ENCODE results near the gene KIFC3. TPM values are rescaled to one million over a fixed set of nuclear protein-coding genes. Genes with fewer than 3 reads are reported as not detected.
A peak's percentile ranks its signal among the peaks of the same experiment; 100 is the strongest.
"Not testable (repeated sequence)": the region's sequence is repeated elsewhere in the genome, so short reads cannot be mapped to it uniquely, and the experiment has no call there.

Gene KIFC3
- total RNA-seq, 1 donor from 2014 or later: 20.6 TPM

DNA sequence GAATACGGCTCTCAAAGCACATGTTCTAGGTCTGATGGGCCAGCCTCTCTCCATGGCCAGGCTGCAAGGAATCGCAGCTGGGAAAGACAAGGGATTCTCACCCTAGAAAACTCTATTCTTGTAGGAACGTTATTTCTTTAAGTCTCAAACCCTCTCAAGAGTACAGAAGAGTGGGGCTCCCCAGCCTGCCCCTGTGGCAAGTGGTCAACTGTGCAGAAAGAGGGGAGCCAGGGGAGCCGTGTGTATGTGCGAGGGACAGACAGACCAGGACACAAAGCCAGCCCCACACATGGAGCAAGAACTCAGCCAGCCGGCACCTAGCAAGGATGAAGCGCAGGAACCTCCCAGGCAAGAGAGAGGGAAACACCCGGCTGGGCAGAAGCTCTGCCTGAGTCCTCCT, 16.4 kb downstream of the KIFC3 start:
- ATAC-seq: no peak

- ATAC-seq: no peak
Observed at GRCh38 chr16:57785385-57785784, 16.9 kb downstream of the KIFC3 start.

DNA sequence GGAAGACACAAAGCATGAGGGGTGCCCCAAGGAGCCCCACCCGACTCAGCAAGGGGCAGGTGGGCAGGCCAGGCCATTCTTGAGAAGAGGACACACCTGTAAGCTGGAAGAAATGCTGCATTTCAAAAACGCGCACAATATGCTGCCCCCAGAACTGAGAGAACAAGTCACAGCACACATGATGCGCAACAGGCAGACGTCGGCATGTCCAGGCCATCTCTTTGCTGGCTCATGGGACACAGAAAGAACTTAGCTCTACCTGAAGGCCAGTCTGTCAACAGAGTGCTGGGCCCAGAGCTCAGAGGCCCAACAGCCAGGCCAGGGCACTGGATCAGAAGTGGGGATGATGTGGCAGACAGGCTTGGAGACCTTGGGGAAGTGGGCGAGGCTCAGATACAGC, 18.0 kb downstream of the KIFC3 start:
- ATAC-seq: no peak

GRCh38 chr16:57783883-57784282, 18.4 kb downstream of the KIFC3 start:
- no peak for ATAC-seq

GRCh38 chr16:57783116-57783515, 19.2 kb downstream of the KIFC3 start:
- ATAC-seq: no peak

- ATAC-seq: not testable (repeated sequence)
Observed at GRCh38 chr16:57782607-57783055, 19.7 kb downstream of the KIFC3 start.

DNA sequence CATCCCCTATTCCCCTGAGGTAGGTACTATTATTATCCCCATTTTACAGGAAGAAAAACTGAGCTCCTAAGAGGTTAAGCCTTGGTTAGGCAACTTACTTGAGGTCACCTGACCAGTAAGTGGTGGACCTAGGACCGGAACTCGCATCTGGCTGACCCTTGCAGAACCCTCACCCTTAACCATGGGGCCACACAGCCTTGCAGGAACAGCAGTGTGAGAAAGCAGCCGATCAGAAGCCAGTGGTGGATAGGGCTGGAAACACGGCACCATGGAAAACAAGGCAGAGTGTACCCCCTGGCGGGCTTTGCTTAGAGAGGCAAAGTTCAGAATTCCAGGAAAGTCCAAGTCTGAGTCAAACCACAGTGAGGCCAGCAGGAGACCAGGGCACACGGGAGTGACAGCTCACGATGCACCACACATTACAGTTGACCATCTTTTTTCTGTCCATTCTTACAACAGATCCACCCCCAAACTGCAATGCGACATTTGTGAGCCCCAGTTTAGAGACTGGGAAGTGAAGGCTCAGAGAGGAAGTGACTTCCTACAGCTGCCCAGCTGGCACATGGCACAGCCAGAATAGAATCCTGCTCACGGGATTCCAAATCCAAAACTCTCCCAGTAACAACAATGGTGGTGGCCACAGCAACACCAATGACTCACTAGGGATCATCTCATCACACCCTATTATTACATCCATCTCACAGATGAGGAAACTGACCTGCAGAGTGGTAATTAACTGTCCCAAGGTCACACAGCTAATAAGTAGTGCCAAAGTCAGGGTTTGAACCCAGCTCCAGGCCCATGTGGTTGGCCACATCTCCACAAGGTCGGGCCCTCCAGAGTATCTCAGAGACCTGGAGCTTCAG, 20.3 kb downstream of the KIFC3 start:
- ATAC-seq: peak; percentile 27

DNA sequence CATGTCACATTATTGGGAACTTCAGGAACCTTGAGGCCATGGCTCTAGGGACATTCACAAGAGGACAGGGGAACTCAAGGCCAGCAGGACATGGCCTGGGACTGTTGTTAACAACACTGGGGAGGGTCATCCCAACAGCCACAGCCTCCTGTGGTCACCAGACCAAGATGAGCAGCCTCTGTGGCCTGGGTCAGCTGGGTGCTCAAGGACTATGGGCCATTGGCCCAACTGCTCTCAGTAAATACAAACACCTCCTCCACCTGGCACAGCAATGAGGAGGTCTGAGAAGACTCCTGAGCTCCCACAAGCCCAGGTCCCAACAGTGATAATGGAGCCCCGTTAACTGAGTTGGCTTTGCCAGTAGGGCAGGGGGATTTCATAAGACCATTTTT, 20.9 kb downstream of the KIFC3 start:
- no peak for ATAC-seq

DNA sequence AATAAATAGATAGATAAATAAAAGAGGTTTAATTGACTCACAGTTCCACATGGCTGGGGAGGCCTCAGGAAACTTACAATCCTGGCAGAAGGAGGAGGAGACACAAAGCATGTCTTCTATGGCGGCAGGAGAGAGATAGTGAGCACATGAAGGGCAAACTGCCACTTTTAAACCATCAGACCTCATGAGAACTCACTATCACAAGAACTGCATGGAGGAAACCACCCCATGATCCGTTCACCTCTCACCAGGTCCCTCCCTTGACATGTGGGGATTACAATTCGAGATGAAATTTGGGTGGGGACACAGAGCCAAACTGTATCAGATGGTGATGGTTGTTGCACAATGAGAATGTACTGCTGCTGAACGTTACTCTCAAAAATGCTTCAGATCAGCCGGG, 22.5 kb downstream of the KIFC3 start:
- not testable (repeated sequence) for ATAC-seq

DNA sequence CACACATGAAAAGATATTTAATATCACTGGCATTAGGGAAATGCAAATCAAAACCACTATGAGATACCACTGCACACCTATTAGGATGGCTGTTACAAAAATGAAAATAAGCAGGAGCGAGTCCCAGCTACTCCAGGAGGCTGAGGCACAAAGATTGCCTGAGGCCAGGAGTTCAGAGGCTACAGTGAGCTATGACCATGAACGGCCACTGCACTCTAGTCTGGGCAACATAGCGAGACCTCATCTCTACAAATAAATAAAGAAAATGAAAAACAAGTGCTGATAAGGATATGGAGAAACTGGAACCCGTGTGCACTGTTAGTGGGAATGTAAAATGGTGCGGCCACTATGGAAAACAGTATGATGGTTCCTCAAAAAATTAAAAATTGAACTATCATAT, 23.6 kb downstream of the KIFC3 start:
- no peak for ATAC-seq

- ATAC-seq: no peak
Observed at GRCh38 chr16:57775661-57776469, 26.4 kb downstream of the KIFC3 start.

DNA sequence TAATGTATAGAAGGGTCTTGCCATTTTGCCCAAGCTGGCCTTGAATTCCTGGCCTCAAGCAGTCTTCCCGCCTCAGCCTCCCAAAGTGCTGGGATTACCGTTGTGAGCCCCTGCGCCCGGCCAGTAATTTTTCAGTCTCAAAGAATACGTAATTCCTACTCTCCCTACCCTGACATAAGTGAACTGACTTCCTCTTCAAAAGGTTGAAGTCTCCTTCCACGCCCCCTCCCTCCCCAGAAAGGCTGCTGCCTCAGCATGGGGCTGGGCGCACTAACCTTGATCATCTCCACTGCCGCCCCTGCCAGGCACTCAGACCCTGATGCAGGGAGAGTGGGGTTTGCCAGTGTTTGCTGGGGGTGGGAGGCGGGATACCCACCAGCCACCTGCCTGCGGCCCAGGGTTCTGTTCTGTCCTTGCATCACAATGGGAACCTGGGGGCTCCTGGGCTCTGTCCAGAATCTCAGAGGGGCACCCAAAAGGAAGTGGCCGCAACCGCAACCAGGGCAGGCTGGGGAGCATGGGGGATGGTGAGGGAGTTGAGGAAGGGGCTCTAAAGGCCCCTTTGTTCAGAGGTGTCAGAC, 27.5 kb downstream of the KIFC3 start:
- ATAC-seq: no peak

DNA sequence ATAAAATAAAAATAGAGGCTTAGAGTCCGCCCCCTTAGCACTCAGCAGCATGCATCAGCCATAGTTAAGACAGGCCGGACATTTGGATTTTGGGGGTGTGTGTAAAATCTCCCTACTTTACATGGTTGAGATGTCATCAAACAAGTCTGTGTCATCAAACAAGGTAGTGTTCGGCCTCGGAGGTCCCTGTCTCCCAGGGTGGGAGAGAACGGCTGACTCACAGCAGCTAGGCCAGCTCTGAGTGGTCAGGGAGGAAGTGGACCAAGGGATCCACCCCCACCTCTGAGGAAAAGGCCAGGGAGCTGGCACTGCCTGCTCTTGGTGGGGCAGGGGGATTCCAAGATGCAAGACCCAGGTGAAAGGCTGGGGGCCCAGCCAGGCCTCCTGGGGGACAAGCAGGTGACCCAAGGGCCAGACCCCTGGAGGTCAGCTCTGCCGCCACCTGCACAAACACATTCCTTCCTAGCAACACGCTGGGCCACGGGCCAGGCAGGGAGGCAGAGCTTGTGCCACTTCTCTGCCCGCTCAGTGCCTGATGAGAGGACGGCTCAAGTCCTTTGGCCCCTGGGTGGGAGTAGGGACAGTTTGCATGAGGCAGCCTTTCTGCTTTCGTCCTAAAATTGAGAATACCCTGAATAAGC, 28.5 kb downstream of the KIFC3 start:
- no peak for ATAC-seq

DNA sequence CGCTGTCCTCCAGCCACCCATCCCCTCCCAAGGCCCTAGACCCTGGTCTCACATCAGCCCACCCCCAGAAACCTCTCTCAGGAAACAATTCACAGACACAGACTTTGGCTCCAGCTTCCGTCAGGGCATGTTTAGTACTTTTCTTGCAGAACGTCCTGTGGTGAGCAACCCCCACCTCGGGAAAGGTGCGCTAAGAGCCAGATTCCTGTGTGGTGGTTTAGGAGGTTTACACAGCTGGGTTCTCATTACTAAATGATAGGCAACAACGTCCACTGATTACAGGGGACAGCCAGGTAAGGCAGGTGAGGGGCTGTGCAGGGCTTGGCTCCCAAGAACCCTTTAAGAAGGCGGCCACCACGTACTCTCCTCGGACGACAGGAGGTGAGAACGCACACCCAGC, 29.3 kb downstream of the KIFC3 start:
- ATAC-seq: no peak

DNA sequence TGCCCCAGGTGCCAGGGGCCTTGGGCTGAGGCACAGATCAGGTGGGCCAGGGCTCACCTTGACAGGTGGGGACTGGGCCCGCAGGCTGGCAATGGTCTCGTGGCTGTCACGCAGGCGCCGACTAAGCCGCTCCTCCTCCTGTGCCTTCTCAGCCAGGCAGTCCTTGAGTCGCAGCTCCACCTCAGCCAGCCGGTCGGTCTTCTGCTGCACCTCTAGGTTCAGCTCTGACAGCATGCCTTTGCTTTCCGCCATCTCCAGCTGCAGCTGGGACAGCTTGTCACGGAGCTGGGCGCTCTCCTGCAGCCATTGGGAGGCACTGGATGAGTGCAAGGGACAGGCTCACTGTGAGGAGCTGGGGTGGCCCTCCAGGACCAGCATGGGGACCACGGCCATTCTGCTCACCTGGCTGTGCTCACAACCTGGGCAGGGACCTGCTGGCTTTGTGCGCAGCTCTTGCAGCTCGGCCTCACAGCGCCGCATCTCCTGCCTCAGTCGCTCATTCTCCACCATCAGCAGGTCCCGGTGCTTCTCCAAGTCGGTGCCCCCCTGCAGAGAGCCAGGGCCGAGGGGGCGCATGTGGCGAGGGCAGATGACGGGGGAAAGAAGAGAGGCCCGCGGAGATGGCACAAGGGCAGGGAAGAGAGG, 31.0 kb downstream of the KIFC3 start:
- no peak for ATAC-seq

DNA sequence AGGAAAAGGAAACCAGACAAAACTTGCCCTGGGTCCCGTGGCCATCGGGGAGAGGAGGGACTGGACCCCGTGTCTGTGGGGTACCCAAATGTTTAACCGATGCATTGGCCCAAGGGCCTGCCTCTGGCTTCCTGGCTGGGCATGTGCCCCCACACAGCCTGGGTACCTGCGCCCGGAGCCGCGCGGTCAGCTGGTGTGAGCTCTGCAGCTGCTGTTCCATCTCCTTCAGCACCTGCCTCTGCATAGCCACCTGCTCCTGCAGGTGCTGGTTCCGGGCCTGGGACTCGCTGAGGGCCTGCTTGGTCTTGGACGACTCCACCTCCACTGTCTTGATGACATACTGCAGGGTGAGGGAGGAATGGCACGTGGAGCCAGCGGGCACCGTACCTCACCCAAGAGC, 31.9 kb downstream of the KIFC3 start:
- no peak for ATAC-seq

GRCh38 chr16:57769541-57770145, 32.6 kb downstream of the KIFC3 start:
- no peak for ATAC-seq

- no peak for ATAC-seq
Observed at GRCh38 chr16:57766714-57767348, 35.5 kb downstream of the KIFC3 start.

- no peak for ATAC-seq
Observed at GRCh38 chr16:57765160-57765728, 37.0 kb downstream of the KIFC3 start.

DNA sequence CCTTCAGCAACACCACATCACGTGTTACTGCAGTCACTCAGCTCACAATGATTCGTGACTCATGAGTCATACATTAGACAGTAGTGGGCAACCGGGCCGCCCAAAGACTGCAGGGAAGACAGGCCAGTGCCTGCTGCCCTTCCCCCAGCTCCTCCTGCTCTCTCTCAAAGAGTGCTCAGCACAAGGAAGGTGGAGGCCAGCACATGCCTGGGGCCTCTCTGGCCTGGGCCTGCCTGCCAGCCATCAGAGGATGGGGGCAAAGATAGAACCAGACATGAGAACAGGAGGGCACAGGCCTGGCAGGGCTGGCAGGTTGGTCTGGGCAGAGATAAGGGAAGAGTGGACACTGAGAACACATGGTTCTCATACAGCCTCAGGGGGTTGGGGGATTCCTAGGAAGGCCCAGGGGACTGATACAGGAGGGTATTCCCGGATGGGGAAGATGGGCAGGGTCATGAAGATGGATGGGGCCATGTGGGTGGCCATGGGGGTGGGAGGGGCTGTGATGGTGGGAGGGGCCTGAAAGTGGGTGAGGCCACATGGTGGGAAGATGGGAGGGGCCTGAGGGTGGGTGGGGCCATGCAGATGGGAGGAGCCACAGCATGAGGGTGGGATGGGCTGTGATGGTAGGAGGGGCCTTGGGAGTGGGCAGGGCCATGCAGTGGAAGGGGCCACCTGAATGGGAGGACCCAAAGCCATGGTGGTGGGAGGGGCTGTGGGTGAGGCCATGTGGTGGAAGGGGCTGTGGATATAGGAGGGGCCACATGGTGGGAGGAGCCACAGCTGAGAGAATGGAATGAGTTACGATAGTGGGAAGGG, 37.7 kb downstream of the KIFC3 start:
- peak; percentile 69 for ATAC-seq

All from esophagus mucosa (tissue), 1 donor.